Smooth muscle cell (in vitro differentiated cells): ENCODE measurements around the gene CCN2. TPM values are rescaled to one million over a fixed set of nuclear protein-coding genes. Genes with fewer than 3 reads are reported as not detected.
"Not testable (repeated sequence)": the region's sequence is repeated elsewhere in the genome, so short reads cannot be mapped to it uniquely, and the experiment has no call there.

ENCODE experiments used
- DNase-seq: peaks from one replicate; lab custom pipeline; 2025; ENCODE audit not compliant: unreplicated experiment; lab: John Stamatoyannopoulos, UW
- H2AFZ ChIP-seq: fragments of 200-600 bp; sonication (generic); 2 replicates; pipeline ENCODE4 v1.6.0; 2016; ENCODE audit warnings: antibody characterized with exemption, low read depth, mild to moderate bottlenecking
- H3F3A ChIP-seq: fragments of 200-600 bp; sonication (generic); 2 replicates; pipeline ENCODE4 v1.6.0; 2017; ENCODE audit warnings: antibody characterized with exemption, low read depth
- H3K27ac ChIP-seq: fragments of 200-600 bp; sonication (generic); 2 replicates; pipeline ENCODE4 v1.5.1; 2016; ENCODE audit warnings: low read depth, mild to moderate bottlenecking
- H3K27me3 ChIP-seq: fragments of 200-600 bp; sonication (generic); 2 replicates; pipeline ENCODE4 v1.6.1; 2016; ENCODE audit warnings: low read depth, mild to moderate bottlenecking
- H3K36me3 ChIP-seq: fragments of 200-600 bp; sonication (generic); 2 replicates; pipeline ENCODE4 v1.5.1; 2016; ENCODE audit warnings: low read depth
- H3K4me1 ChIP-seq: fragments of 200-600 bp; sonication (generic); 2 replicates; pipeline ENCODE4 v1.5.1; 2016; ENCODE audit warnings: low read depth
- H3K4me2 ChIP-seq: fragments of 200-600 bp; sonication (generic); 2 replicates; pipeline ENCODE4 v1.6.0; 2016; ENCODE audit warnings: mild to moderate bottlenecking
- H3K4me3 ChIP-seq: fragments of 200-600 bp; sonication (generic); 2 replicates; pipeline ENCODE4 v1.5.1; 2016; ENCODE audit warnings: mild to moderate bottlenecking
- H3K79me2 ChIP-seq: fragments of 200-600 bp; sonication (generic); 2 replicates; pipeline ENCODE4 v1.6.0; 2016; ENCODE audit warnings: low read depth, mild to moderate bottlenecking
- H3K9ac ChIP-seq: fragments of 200-600 bp; sonication (generic); 2 replicates; pipeline ENCODE4 v1.6.0; 2016; ENCODE audit warnings: low read depth
- H3K9me3 ChIP-seq: fragments of 200-600 bp; sonication (generic); replicated peaks from 2 replicates; pipeline ENCODE4 v1.5.1; 2016; ENCODE audit warnings: low read depth
- H4K20me1 ChIP-seq: fragments of 200-600 bp; sonication (generic); 2 replicates; pipeline ENCODE4 v1.6.0; 2016; ENCODE audit warnings: low read depth
- CTCF ChIP-seq: fragments of 200-600 bp; sonication (generic); IDR thresholded peaks from 2 replicates; pipeline ENCODE4 v1.5.1; 2017; ENCODE audit warnings: borderline replicate concordance, mild to moderate bottlenecking, antibody characterized with exemption; ENCODE audit not compliant: insufficient read depth, poor library complexity, severe bottlenecking
- WGBS: methylation state at CpG from one replicate; pipeline ENCODE4 v1.1.7; 2016; ENCODE audit warnings: low lambda C conversion rate; 5-methylcytosine and 5-hydroxymethylcytosine counted together
- polyA plus RNA-seq: library from polyadenylated mRNA; unstranded; fragments of >200 nt; fragmentation: Nextera tagmentation; extraction: Ambion mirVana; gene quantifications from 2 replicates; pipeline ENCODE4 v1.2.1, GENCODE V29; 2016
- total RNA-seq: library from RNA; depleted of rRNA; stranded (reverse); fragments of >200 nt; gene quantifications from 2 replicates; pipeline ENCODE4 v1.2.3, GENCODE V29; 2014

CCN2 gene
- total and polyA plus RNA-seq, 2 experiments from 2014 or later: 1,180 to 2,448 TPM

DNA sequence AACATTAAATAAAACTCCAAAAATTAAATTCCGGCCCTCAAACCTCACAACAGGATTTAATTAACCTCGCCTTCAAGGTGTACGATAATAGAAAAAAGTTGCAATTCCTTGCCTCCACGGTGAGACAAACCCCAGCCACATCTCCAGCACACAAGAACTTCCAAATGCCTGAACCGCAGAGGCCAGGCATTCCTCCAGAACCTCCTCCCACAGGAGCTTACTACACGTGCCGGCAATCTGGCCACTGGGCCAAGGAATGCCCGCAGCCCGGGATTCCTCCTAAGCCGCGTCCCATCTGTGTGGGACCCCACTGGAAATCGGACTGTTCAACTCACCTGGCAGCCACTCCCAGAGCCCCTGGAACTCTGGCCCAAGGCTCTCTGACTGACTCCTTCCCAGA, 47.4 kb downstream of the CCN2 start:
- not testable (repeated sequence) for H4K20me1 ChIP-seq, H3F3A ChIP-seq, H3K79me2 ChIP-seq, H3K9ac ChIP-seq, H3K27ac ChIP-seq, H3K4me3 ChIP-seq, H3K36me3 ChIP-seq, H3K9me3 ChIP-seq, H2AFZ ChIP-seq, H3K4me1 ChIP-seq, DNase-seq
- 25% methylated on average over 12 of the region's 12 CpGs for WGBS
- Histone ChIP-seq H3K4me2 (peak overlapping the region; percentile 54), H3K27me3 (peaks cover 53% of the 10 kb centered on the region)

- not testable (repeated sequence) for H2AFZ ChIP-seq, H3K4me3 ChIP-seq
Observed at GRCh38 chr6:131901326-131901873, 49.8 kb downstream of the CCN2 start.

GRCh38 chr6:131900231-131900630, 50.9 kb downstream of the CCN2 start:
- Histone ChIP-seq H3F3A (peaks cover 2% of the 10 kb centered on the region), H3K27me3 (peaks cover 39% of the 10 kb centered on the region), H3K9me3 (no peaks in the 10 kb centered on the region)

More at GRCh38 chr6:131901326-131901873, 49.8 kb downstream of the CCN2 start:
- not testable (repeated sequence) for H3K27ac ChIP-seq, DNase-seq, H3K4me2 ChIP-seq, H3K9me3 ChIP-seq, H3K79me2 ChIP-seq, H3K9ac ChIP-seq, H4K20me1 ChIP-seq, H3F3A ChIP-seq, H3K4me1 ChIP-seq, H3K36me3 ChIP-seq
- peaks cover 39% of the 10 kb centered on the region for H3K27me3 ChIP-seq
- 24% methylated on average over 3 of the region's 5 CpGs for WGBS

GRCh38 chr6:131898718-131899117, 52.5 kb downstream of the CCN2 start:
- 86% methylated on average over 1 of the region's 1 CpG for WGBS
- TF ChIP-seq CTCF: no peak

More at GRCh38 chr6:131900231-131900630, 50.9 kb downstream of the CCN2 start:
- DNase-seq: no peak
- Histone ChIP-seq H2AFZ (no peak overlapping the region), H3K4me2 (no peak overlapping the region), H3K9ac (no peak overlapping the region), H3K4me3 (no peak overlapping the region), H3K36me3 (no peaks in the 10 kb centered on the region), H4K20me1 (no peaks in the 10 kb centered on the region), H3K79me2 (no peaks in the 10 kb centered on the region), H3K27ac (no peak overlapping the region), H3K4me1 (no peaks in the 10 kb centered on the region)
- TF ChIP-seq CTCF: no peak

More at GRCh38 chr6:131898718-131899117, 52.5 kb downstream of the CCN2 start:
- Histone ChIP-seq H3K4me3 (no peak overlapping the region), H2AFZ (no peak overlapping the region), H3K36me3 (no peaks in the 10 kb centered on the region), H3K79me2 (no peaks in the 10 kb centered on the region), H3K9ac (no peak overlapping the region), H3K4me1 (no peaks in the 10 kb centered on the region), H4K20me1 (no peaks in the 10 kb centered on the region), H3K27ac (no peak overlapping the region), H3K4me2 (no peak overlapping the region), H3K9me3 (no peaks in the 10 kb centered on the region), H3K27me3 (peaks cover 36% of the 10 kb centered on the region), H3F3A (peaks cover 6% of the 10 kb centered on the region)
- DNase-seq: no peak

Other genes starting within 250 kb of the CCN2 start
- 4.1 TPM in 1 of 2 replicates, not detected in the other for gene OR2A4, start 250.0 kb downstream of the CCN2 start, total RNA-seq
- gene OR2A4, start 250.0 kb downstream of the CCN2 start, polyA plus RNA-seq: 0.11 and 0.19 TPM in 2 replicates
- not detected in 2 replicates for gene CTAGE9, start 240.4 kb downstream of the CCN2 start, total RNA-seq
- gene CTAGE9, start 240.4 kb downstream of the CCN2 start, polyA plus RNA-seq: not detected in 2 replicates
- 433 and 501 TPM in 2 replicates for gene ENPP1, start 143.4 kb downstream of the CCN2 start, total RNA-seq
- gene ENPP1, start 143.4 kb downstream of the CCN2 start, polyA plus RNA-seq: 193 and 329 TPM in 2 replicates